HCT116 (cell line): ENCODE measurements around the gene ARMC6. TPM values are rescaled to one million over a fixed set of nuclear protein-coding genes. Genes with fewer than 3 reads are reported as not detected.

ENCODE experiments used
- ATAC-seq: fragments of 200-7000 bp; cut with Tn5 transposase; 2 replicates; pipeline ENCODE4 v1.9.1; 2020; ENCODE audit warnings: mild to moderate bottlenecking, moderate library complexity
- BruUV-seq: library from RNA; stranded (reverse); fragments of 400-500 nt; replicated peaks from 2 replicates; lab custom pipeline; 2021; lab: Mats Ljungman, UMichigan
- CTCF ChIA-PET: fragments of 300-600 bp; sonication (Branson Sonifier 250); formaldehyde crosslinking; loops from one replicate; lab custom pipeline; 2021; ENCODE audit warnings: antibody characterized with exemption; lab: Charles Lee
- POLR2A ChIA-PET: fragments of 300-600, 350-600 bp; sonication (Branson Sonifier 250); formaldehyde crosslinking; loops from one replicate; lab custom pipeline; 2021; ENCODE audit warnings: antibody characterized with exemption; lab: Charles Lee
- RAD21 ChIA-PET, 2 experiments: fragments of 300-600 bp; sonication (Branson Sonifier 250); formaldehyde crosslinking; loops; one replicate each; lab custom pipeline; 2023; ENCODE audit warnings: low total read pairs in 2 of 2; ENCODE audit not compliant: uncharacterized antibody in 2 of 2, unreplicated experiment in 2 of 2, low non-redundant PET in 1 of 2; lab: Charles Lee
- DNase-seq: peaks from one replicate; pipeline ENCODE4 v3.0.0-alpha.2; 2010; ENCODE audit warnings: low read depth, low spot score
- H2AFZ ChIP-seq: fragments of 200-600 bp; shearing (Covaris generic), sonication (generic); 2 replicates; pipeline ENCODE4 v1.6.1; 2017; ENCODE audit warnings: low read depth, mixed run types, mixed read lengths, antibody characterized with exemption, low read length; ENCODE audit not compliant: poor library complexity, severe bottlenecking
- H3K27ac ChIP-seq: 2 replicates; pipeline ENCODE4 v1.5.1; 2012; ENCODE audit warnings: low read depth, low read length
- H3K27me3 ChIP-seq: fragments of 200-600 bp; sonication (generic); 2 replicates; pipeline ENCODE4 v1.6.1; 2016; ENCODE audit warnings: mixed run types, low read length, mixed read lengths; ENCODE audit not compliant: insufficient read depth
- H3K36me3 ChIP-seq, 2 experiments: fragments of 200-500 bp in 1 of 2; fragments of 200-600 bp in 1 of 2; sonication (Bioruptor generic) in 1 of 2; sonication (generic) in 1 of 2; 2 replicates each; pipeline versions ENCODE4 v1.5.1 to v1.6.1; 2014 to 2016; ENCODE audit warnings: low read length in 2 of 2, inconsistent platforms in 1 of 2, mixed read lengths in 1 of 2, mixed run types in 1 of 2; ENCODE audit not compliant: insufficient read depth in 2 of 2, control insufficient read depth in 1 of 2
- H3K4me1 ChIP-seq, 2 experiments: fragments of 200-600 bp in 1 of 2; sonication (generic) in 1 of 2; 2 replicates each; pipeline versions ENCODE4 v1.5.1 to v1.6.1; 2012 to 2017; ENCODE audit warnings: low read length in 2 of 2, inconsistent platforms in 1 of 2, mild to moderate bottlenecking in 1 of 2, mixed read lengths in 1 of 2, mixed run types in 1 of 2, moderate library complexity in 1 of 2; ENCODE audit not compliant: insufficient read depth in 2 of 2, control insufficient read depth in 1 of 2
- H3K4me2 ChIP-seq: fragments of 200-600 bp; sonication (generic); 2 replicates; pipeline ENCODE4 v1.6.1; 2017; ENCODE audit warnings: mixed run types, low read length, mixed read lengths
- H3K4me3 ChIP-seq, 2 experiments: fragments of 200-600 bp in 1 of 2; sonication (generic) in 1 of 2; replicated peaks in 1 of 2; 2 replicates each; pipeline ENCODE4 v1.5.1; 2011 to 2016; ENCODE audit warnings: low read length in 2 of 2, control low read depth in 1 of 2, low read depth in 1 of 2, mild to moderate bottlenecking in 1 of 2, mixed read lengths in 1 of 2, mixed run types in 1 of 2
- H3K79me2 ChIP-seq: fragments of 200-600 bp; sonication (generic); 2 replicates; pipeline ENCODE4 v1.6.1; 2017; ENCODE audit warnings: mild to moderate bottlenecking, mixed run types, low read length, moderate library complexity, mixed read lengths; ENCODE audit not compliant: insufficient read depth
- H3K9ac ChIP-seq: fragments of 200-600 bp; sonication (generic); 2 replicates; pipeline ENCODE4 v1.6.1; 2016; ENCODE audit warnings: low read length, mixed read lengths
- H3K9me2 ChIP-seq: fragments of 200-600 bp; sonication (generic), shearing (Covaris generic); 2 replicates; pipeline ENCODE4 v1.6.1; 2017; ENCODE audit warnings: mixed run types, mild to moderate bottlenecking, moderate library complexity; ENCODE audit not compliant: insufficient read depth
- H3K9me3 ChIP-seq, 2 experiments: fragments of 200-500 bp in 1 of 2; fragments of 200-600 bp in 1 of 2; sonication (Bioruptor generic) in 1 of 2; sonication (generic) in 1 of 2; 2 replicates each; pipeline ENCODE4 v1.6.1; 2014 to 2017; ENCODE audit warnings: low read length in 2 of 2, mixed read lengths in 2 of 2, inconsistent platforms in 1 of 2, low read depth in 1 of 2, mild to moderate bottlenecking in 1 of 2, mixed run types in 1 of 2, moderate library complexity in 1 of 2; ENCODE audit not compliant: control insufficient read depth in 1 of 2, insufficient read depth in 1 of 2
- H4K20me1 ChIP-seq: fragments of 200-600 bp; sonication (generic), shearing (Covaris generic); 2 replicates; pipeline ENCODE4 v1.6.1; 2017; ENCODE audit warnings: mixed run types, mild to moderate bottlenecking, moderate library complexity; ENCODE audit not compliant: insufficient read depth
- CBX3 ChIP-seq: IDR thresholded peaks from 2 replicates; pipeline ENCODE4 v1.6.1; 2012; ENCODE audit warnings: low read depth
- CEBPB ChIP-seq: IDR thresholded peaks from 2 replicates; pipeline ENCODE4 v1.6.1; 2012; ENCODE audit warnings: low read depth
- CTCF ChIP-seq, 3 experiments: fragments of 200-600 bp in 1 of 3; sonication (generic) in 1 of 3; IDR thresholded peaks in 2 of 3; conservative IDR thresholded peaks in 1 of 3; 2 replicates each; pipeline ENCODE4 v1.5.1; 2012 to 2017; ENCODE audit warnings: low read depth in 2 of 3, low read length in 2 of 3, antibody characterized with exemption in 1 of 3, borderline replicate concordance in 1 of 3, control low read depth in 1 of 3, mild to moderate bottlenecking in 1 of 3, mixed read lengths in 1 of 3, mixed run types in 1 of 3, moderate library complexity in 1 of 3; ENCODE audit not compliant: insufficient read depth in 1 of 3
- EGR1 ChIP-seq: IDR thresholded peaks from 2 replicates; pipeline ENCODE4 v1.6.1; 2012; ENCODE audit warnings: low read depth
- ELF1 ChIP-seq: IDR thresholded peaks from 2 replicates; pipeline ENCODE4 v1.6.1; 2012; ENCODE audit warnings: low read depth, borderline replicate concordance
- EZH2 ChIP-seq: fragments of 200-600 bp; sonication (generic); IDR thresholded peaks from 2 replicates; pipeline ENCODE4 v1.6.1; 2017; ENCODE audit warnings: antibody characterized with exemption, mixed run types
- JUND ChIP-seq: IDR thresholded peaks from 2 replicates; pipeline ENCODE4 v1.6.1; 2012
- POLR2AphosphoS5 ChIP-seq: IDR thresholded peaks from 2 replicates; pipeline ENCODE4 v1.6.1; 2011; ENCODE audit warnings: mild to moderate bottlenecking, low read depth, low read length, moderate library complexity
- RAD21 ChIP-seq: IDR thresholded peaks from 2 replicates; pipeline ENCODE4 v1.6.1; 2012; ENCODE audit warnings: low read depth, mild to moderate bottlenecking
- SIN3A ChIP-seq: IDR thresholded peaks from 2 replicates; pipeline ENCODE4 v1.6.1; 2012; ENCODE audit warnings: low read depth
- SRF ChIP-seq: IDR thresholded peaks from 2 replicates; pipeline ENCODE4 v1.6.1; 2012; ENCODE audit warnings: low read depth
- YY1 ChIP-seq: IDR thresholded peaks from 2 replicates; pipeline ENCODE4 v1.6.1; 2011; ENCODE audit warnings: low read length, low read depth, moderate library complexity, mild to moderate bottlenecking; ENCODE audit not compliant: insufficient replicate concordance; ENCODE audit errors: extremely low read depth
- ZBTB33 ChIP-seq: IDR thresholded peaks from 2 replicates; pipeline ENCODE4 v1.6.1; 2011; ENCODE audit warnings: mild to moderate bottlenecking, low read length, moderate library complexity; ENCODE audit not compliant: insufficient replicate concordance; ENCODE audit errors: extremely low read depth
- ZNF274 ChIP-seq: fragments of 200-500 bp; sonication (Bioruptor generic); IDR thresholded peaks from 2 replicates; pipeline ENCODE4 v1.6.1; 2014; ENCODE audit warnings: mild to moderate bottlenecking, low read depth, low read length, inconsistent platforms
- intact Hi-C: fragments of 100-400 bp; cut with micrococcal nuclease; formaldehyde crosslinking; loops from 2 replicates; pipeline ENCODE4 v1.10.0; 2022
- total RNA-seq: library from RNA; stranded (reverse); gene quantifications from one replicate; pipeline ENCODE4 v1.2.1, GENCODE V29; 2021; ENCODE audit not compliant: unreplicated experiment

ARMC6 gene
- total RNA-seq, 1 experiment from 2014 or later: 34.7 TPM

GRCh38 chr19:19043481-19043880, 10.1 kb downstream of the ARMC6 start:
- Histone ChIP-seq H2AFZ (no peak overlapping the region), H3K79me2 (peaks cover 41% of the 10 kb centered on the region), H3K9ac (no peak overlapping the region)
- intact Hi-C loops: loop anchor here (10.0 kb wide), 1 partner anchor 301 kb away; no protein-coding TSS in a partner anchor
- TF ChIP-seq CTCF (IDR thresholded peaks at IDR 0.05 in 2 of 3, conservative IDR thresholded peaks at IDR 0.05 in 1 of 3; ENCODE audit: borderline replicate concordance in 1 of 3, insufficient read depth in 1 of 3, low read depth in 2 of 3, low read length in 2 of 3) (no peak), SIN3A (no peak), SRF (no peak), POLR2AphosphoS5 (no peak), EGR1 (no peak), ZBTB33 (no peak), CEBPB (no peak), YY1 (no peak), CBX3 (no peak), ZNF274 (no peak), EZH2 (no peak), ELF1 (no peak), RAD21 (no peak), JUND (no peak)
- TF ChIP-seq, all 23 proteins: peak for 0
- Histone ChIP-seq H3K4me1 (no peaks in the 10 kb centered on the region), H3K4me2 (no peak overlapping the region), H3K9me3 (no peaks in the 10 kb centered on the region), H3K27me3 (no peaks in the 10 kb centered on the region), H3K36me3 (peaks cover 12 to 20% of the 10 kb centered on the region in 2 experiments; a peak in 3 of 4 replicates), H4K20me1 (no peaks in the 10 kb centered on the region), H3K27ac (no peak overlapping the region), H3K4me3 (no peak overlapping the region), H3K9me2 (no peaks in the 10 kb centered on the region)
- CTCF ChIA-PET: no interaction called here
- no TSS peak for BruUV-seq
- ATAC-seq (no peak), DNase-seq (no peak)
- POLR2A ChIA-PET: no interaction called here
- RAD21 ChIA-PET: no interaction called here
